MCF 10A (cell line): ENCODE measurements around the gene HNRNPDL. TPM values are rescaled to one million over a fixed set of nuclear protein-coding genes. Genes with fewer than 3 reads are reported as not detected.
"Not testable (repeated sequence)": the region's sequence is repeated elsewhere in the genome, so short reads cannot be mapped to it uniquely, and the experiment has no call there.

Experiments used
- BruUV-seq: library from RNA; stranded (reverse); fragments of 400-500 nt; replicated peaks from 2 replicates; lab custom pipeline; 2021; lab: Mats Ljungman, UMichigan
- CTCF ChIA-PET: fragments of 300-600 bp; sonication (Branson Sonifier 250); formaldehyde crosslinking; extraction: SDS; loops from one replicate; lab custom pipeline; 2021; ENCODE audit warnings: antibody characterized with exemption, inconsistent platforms; lab: Yijun Ruan, JAX
- POLR2A ChIA-PET: fragments of 300-600, 350-650 bp; sonication (Branson Sonifier 250); formaldehyde crosslinking; extraction: SDS; loops from one replicate; lab custom pipeline; 2020; ENCODE audit warnings: antibody characterized with exemption, inconsistent platforms; lab: Yijun Ruan, JAX
- DNase-seq: peaks from one replicate; pipeline ENCODE4 v3.0.0-alpha.2; 2018; ENCODE audit not compliant: unreplicated experiment
- H3K27ac Mint-ChIP-seq: one replicate; pipeline ENCODE4 v1.8.0; 2022; ENCODE audit warnings: mild to moderate bottlenecking, low read depth, mixed read lengths; ENCODE audit not compliant: unreplicated experiment
- H3K27me3 Mint-ChIP-seq: one replicate; pipeline ENCODE4 v1.8.0; 2022; ENCODE audit warnings: mixed read lengths; ENCODE audit not compliant: insufficient read depth, unreplicated experiment
- H3K36me3 Mint-ChIP-seq: one replicate; pipeline ENCODE4 v1.8.0; 2022; ENCODE audit warnings: mild to moderate bottlenecking, moderate library complexity, mixed read lengths; ENCODE audit not compliant: insufficient read depth, unreplicated experiment
- H3K4me1 Mint-ChIP-seq: one replicate; pipeline ENCODE4 v1.8.0; 2022; ENCODE audit warnings: mixed read lengths; ENCODE audit not compliant: insufficient read depth, unreplicated experiment
- H3K4me3 Mint-ChIP-seq: one replicate; pipeline ENCODE4 v1.8.0; 2022; ENCODE audit warnings: mild to moderate bottlenecking, moderate library complexity, mixed read lengths; ENCODE audit not compliant: unreplicated experiment
- H3K9me3 Mint-ChIP-seq: one replicate; pipeline ENCODE4 v1.8.0; 2022; ENCODE audit warnings: mixed read lengths; ENCODE audit not compliant: unreplicated experiment
- CTCF ChIP-seq: fragments of 200-600 bp; IDR thresholded peaks from one replicate; pipeline ENCODE4 v1.8.0; 2022; ENCODE audit warnings: antibody characterized with exemption, mild to moderate bottlenecking; ENCODE audit not compliant: unreplicated experiment
- intact Hi-C: fragments of 100-400 bp; cut with micrococcal nuclease; formaldehyde crosslinking; loops from 2 replicates; pipeline ENCODE4 v1.14.1; 2022
- total RNA-seq: library from RNA; stranded (reverse); gene quantifications from 2 replicates; pipeline ENCODE4 v1.2.3, GENCODE V29; 2022

Gene HNRNPDL
- total RNA-seq, 1 experiment from 2014 or later, result 222 TPM

- DNase-seq, result no peak
- no TSS peak for BruUV-seq
- no peak for TF ChIP-seq CTCF
- no peaks in the 10 kb centered on the region for H3K4me1 Mint-ChIP-seq
- no peak overlapping the region for H3K4me3 Mint-ChIP-seq
- H3K9me3 Mint-ChIP-seq, result no peaks in the 10 kb centered on the region
- ChIA-PET CTCF (interaction anchor here (1.0 to 1.1 kb wide), 2 partner anchors 36 to 327 kb away, joined by 3 read pairs; no protein-coding TSS in a partner anchor), POLR2A (no interaction called here)
- peaks cover 17% of the 10 kb centered on the region for H3K36me3 Mint-ChIP-seq
- no peak overlapping the region for H3K27ac Mint-ChIP-seq
- intact Hi-C loops, result no loop called here
- no peaks in the 10 kb centered on the region for H3K27me3 Mint-ChIP-seq
Measured at GRCh38 chr4:82473621-82474164, 43.4 kb upstream of the HNRNPDL start.

- not testable (repeated sequence) for BruUV-seq
- CTCF ChIA-PET, result interaction anchor here (1.0 to 1.1 kb wide), 2 partner anchors 36 to 328 kb away, joined by 3 read pairs; no protein-coding TSS in a partner anchor
Measured at GRCh38 chr4:82473080-82473479, 42.8 kb upstream of the HNRNPDL start.

DNA sequence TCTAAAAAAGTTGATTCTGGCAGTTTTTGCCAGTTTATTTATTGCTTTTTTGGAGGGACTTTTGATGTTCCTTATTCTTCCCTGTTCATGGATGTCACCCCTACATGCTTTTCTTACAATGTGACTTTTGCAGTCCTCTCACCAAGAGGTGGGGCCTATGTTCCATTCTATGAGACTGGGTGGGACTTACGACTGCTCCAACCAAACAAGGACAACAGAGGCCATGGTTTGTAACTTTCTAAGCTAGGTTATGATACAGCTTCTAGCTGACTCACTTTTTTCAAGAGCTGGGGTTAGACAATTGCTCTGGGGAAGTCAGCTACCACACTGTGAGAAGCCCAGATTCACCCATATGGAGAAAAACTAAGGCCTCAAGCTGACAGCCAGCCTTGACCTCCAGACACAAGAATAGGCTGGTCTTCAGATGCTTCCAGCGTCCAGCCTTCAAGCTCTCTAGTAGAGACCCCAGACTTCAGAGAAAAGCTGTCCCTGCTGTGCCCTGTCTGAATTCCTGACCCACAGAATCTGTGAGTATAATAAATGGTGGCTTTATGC is 39.6 kb upstream of the HNRNPDL start:
- peaks cover 30% of the 10 kb centered on the region for H3K36me3 Mint-ChIP-seq
- no peaks in the 10 kb centered on the region for H3K27me3 Mint-ChIP-seq
- no peak overlapping the region for H3K4me3 Mint-ChIP-seq
- H3K27ac Mint-ChIP-seq, result no peak overlapping the region
- H3K4me1 Mint-ChIP-seq, result no peaks in the 10 kb centered on the region
- BruUV-seq, result no TSS peak
- H3K9me3 Mint-ChIP-seq, result no peaks in the 10 kb centered on the region
- intact Hi-C loops, result loop anchor here (10.0 kb wide), 2 partner anchors 545 to 815 kb away; partner anchors contain the start of genes COQ2 and LIN54
- no peak for TF ChIP-seq CTCF
- DNase-seq, result no peak
- CTCF ChIA-PET, result interaction anchor here (0.7 to 2.5 kb wide), 4 partner anchors 21 to 332 kb away, joined by 3 to 9 read pairs (median 4); no protein-coding TSS in a partner anchor
- POLR2A ChIA-PET, result interaction anchor here (1.0 kb wide), 1 partner anchor 15 kb away, joined by 3 read pairs; no protein-coding TSS in a partner anchor

More at GRCh38 chr4:82473080-82473479, 42.8 kb upstream of the HNRNPDL start:
- H3K9me3 Mint-ChIP-seq, DNase-seq, H3K27ac Mint-ChIP-seq, H3K4me1 Mint-ChIP-seq, intact Hi-C loops, POLR2A ChIA-PET, H3K27me3 Mint-ChIP-seq, H3K4me3 Mint-ChIP-seq: not testable (repeated sequence)
- peaks cover 23% of the 10 kb centered on the region for H3K36me3 Mint-ChIP-seq

DNA sequence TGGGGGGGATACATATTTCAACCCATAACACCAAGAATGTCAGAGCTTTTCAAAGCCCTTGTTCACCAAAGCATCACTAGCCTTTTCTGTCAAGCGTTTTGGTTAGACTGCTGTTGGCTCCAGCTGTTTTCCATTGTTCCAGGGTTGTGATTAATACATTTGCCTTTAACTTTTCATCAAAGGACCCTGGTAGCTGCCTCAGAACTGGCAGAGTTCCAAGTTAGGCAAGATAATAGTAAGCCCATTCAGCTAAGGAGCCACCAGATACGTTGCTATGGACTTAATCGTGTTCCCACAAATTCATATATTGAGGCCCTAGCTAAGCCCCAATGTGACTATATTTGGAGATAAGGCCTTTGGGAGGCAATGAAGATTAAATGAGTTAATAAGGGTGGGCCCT is 37.2 kb upstream of the HNRNPDL start:
- no peak for TF ChIP-seq CTCF
- POLR2A ChIA-PET, result interaction anchor here (0.6 kb wide), 1 partner anchor 607 kb away, joined by 5 read pairs; no protein-coding TSS in a partner anchor
- CTCF ChIA-PET, result interaction anchor here (0.6 to 2.5 kb wide), 4 partner anchors 20 to 335 kb away, joined by 3 to 9 read pairs (median 3); partner anchors contain the start of gene SCD5
- Mint-ChIP-seq H3K4me3 (no peak overlapping the region), H3K36me3 (peaks cover 30% of the 10 kb centered on the region), H3K27ac (no peak overlapping the region), H3K27me3 (no peaks in the 10 kb centered on the region), H3K9me3 (no peaks in the 10 kb centered on the region), H3K4me1 (no peaks in the 10 kb centered on the region)
- BruUV-seq, result no TSS peak
- intact Hi-C loops, result loop anchor here (10.0 kb wide), 2 partner anchors 547 to 817 kb away; partner anchors contain the start of genes COQ2 and LIN54
- DNase-seq, result no peak
